HepG2 (cell line): ENCODE data around the gene METTL16. TPM values are rescaled to one million over a fixed set of nuclear protein-coding genes. Genes with fewer than 3 reads are reported as not detected.
A peak's percentile ranks its signal among the peaks of the same experiment; 100 is the strongest.

Experiments
- ATAC-seq: fragments of 200-7000 bp; cut with Tn5 transposase; 3 replicates; pipeline ENCODE4 v1.9.1; 2020; ENCODE audit warnings: mild to moderate bottlenecking, moderate library complexity
- BruUV-seq: library from RNA; stranded (reverse); fragments of 400-500 nt; replicated peaks from 2 replicates; lab custom pipeline; 2021; lab: Mats Ljungman, UMichigan
- CTCF ChIA-PET: fragments of 300-600 bp; formaldehyde crosslinking; extraction: SDS; loops from one replicate; lab custom pipeline; 2021; ENCODE audit warnings: low total read pairs, inconsistent platforms, low intra/inter-chr PET ratio; lab: Yijun Ruan, JAX
- POLR2A ChIA-PET: fragments of 350-600 bp; sonication (Branson Sonifier 250); formaldehyde crosslinking; loops from one replicate; lab custom pipeline; 2020; ENCODE audit warnings: antibody characterized with exemption, inconsistent platforms; lab: Yijun Ruan, JAX
- DNase-seq: peaks from one replicate; pipeline ENCODE4 v3.0.0-alpha.2; 2015; ENCODE audit warnings: low spot score
- FAIRE-seq: peaks from 3 replicates; lab custom pipeline; 2011; peaks lifted over from hg19 to GRCh38; lab: Jason Lieb, UNC
- H2AFZ ChIP-seq: one replicate; pipeline ENCODE4 v1.6.1; 2011; ENCODE audit warnings: low read length, inconsistent platforms
- H3K27ac ChIP-seq: fragments of 300-600 bp; 3 replicates; pipeline ENCODE4 v1.8.0; 2011; ENCODE audit warnings: mixed run types, mild to moderate bottlenecking, mixed read lengths, low read length, inconsistent platforms; ENCODE audit not compliant: insufficient read depth; ENCODE audit errors: extremely low read length
- H3K27me3 ChIP-seq, 2 experiments: fragments of 200-600 bp in 1 of 2; 2 replicates in 1 of 2; 3 replicates in 1 of 2; pipeline versions ENCODE4 v1.6.0 to v1.8.0; 2011; ENCODE audit warnings: low read length in 2 of 2, mild to moderate bottlenecking in 2 of 2, moderate library complexity in 2 of 2, inconsistent platforms in 1 of 2; ENCODE audit not compliant: insufficient read depth in 2 of 2, control insufficient read depth in 1 of 2
- H3K36me3 ChIP-seq, 2 experiments: fragments of 200-600 bp in 1 of 2; replicated peaks in 1 of 2; 2 replicates in 1 of 2; 3 replicates in 1 of 2; pipeline versions ENCODE4 v1.5.1 to v1.8.0; 2011; ENCODE audit warnings: low read length in 2 of 2, inconsistent platforms in 1 of 2; ENCODE audit not compliant: insufficient read depth in 2 of 2, control insufficient read depth in 1 of 2
- H3K4me1 ChIP-seq: 2 replicates; pipeline ENCODE4 v1.5.1; 2012; ENCODE audit warnings: low read length, inconsistent platforms; ENCODE audit not compliant: insufficient read depth
- H3K4me2 ChIP-seq: 2 replicates; pipeline ENCODE4 v1.6.0; 2011; ENCODE audit warnings: low read depth, low read length, inconsistent platforms
- H3K4me3 ChIP-seq, 3 experiments: fragments of 200-600 bp in 1 of 3; sonication (generic), shearing (Covaris generic) in 1 of 3; replicated peaks in 1 of 3; 2 replicates each; pipeline ENCODE4 v1.5.1; 2011 to 2016; ENCODE audit warnings: low read length in 3 of 3, inconsistent platforms in 2 of 3, low read depth in 2 of 3, mild to moderate bottlenecking in 2 of 3, control low read depth in 1 of 3, mixed read lengths in 1 of 3; ENCODE audit not compliant: insufficient read depth in 1 of 3
- H3K79me2 ChIP-seq: one replicate; pipeline ENCODE4 v1.6.1; 2011; ENCODE audit warnings: low read length, inconsistent platforms; ENCODE audit not compliant: insufficient read depth
- H3K9ac ChIP-seq: 2 replicates; pipeline ENCODE4 v1.6.0; 2011; ENCODE audit warnings: mild to moderate bottlenecking, low read depth, low read length, inconsistent platforms; ENCODE audit not compliant: insufficient read depth
- H3K9me3 ChIP-seq: 2 replicates; pipeline ENCODE4 v1.5.1; 2012; ENCODE audit warnings: mild to moderate bottlenecking, low read length
- H4K20me1 ChIP-seq: 2 replicates; pipeline ENCODE4 v1.6.0; 2011; ENCODE audit warnings: inconsistent platforms, mild to moderate bottlenecking, low read length, moderate library complexity; ENCODE audit not compliant: insufficient read depth
- RBM22 ChIP-seq: fragments of 200-400 bp; formaldehyde crosslinking; optimal IDR thresholded peaks from 2 replicates; pipeline ENCODE3; 2017; ENCODE audit warnings: mild to moderate bottlenecking, low read length, moderate library complexity
- RFX5 ChIP-seq: IDR thresholded peaks from 2 replicates; pipeline ENCODE4 v1.6.1; 2011; ENCODE audit warnings: low read depth, low read length, improper control_type of control experiment
- RXRB ChIP-seq: IDR thresholded peaks from 2 replicates; pipeline ENCODE4 v1.6.1; 2016; ENCODE audit warnings: borderline replicate concordance, missing genetic modification reagents, missing compliant biosample characterization
- SAP130 ChIP-seq: IDR thresholded peaks from 2 replicates; pipeline ENCODE4 v1.6.1; 2016; ENCODE audit warnings: low read depth
- SNAI1 ChIP-seq: sonication (generic); formaldehyde crosslinking; IDR thresholded peaks from 2 replicates; pipeline ENCODE4 v1.5.0; 2020; ENCODE audit warnings: mild to moderate bottlenecking, missing genetic modification reagents, borderline replicate concordance
- ZSCAN29 ChIP-seq: sonication (generic); formaldehyde crosslinking; conservative IDR thresholded peaks from 2 replicates; pipeline ENCODE4 v1.4.0; 2020; ENCODE audit warnings: mild to moderate bottlenecking, missing genetic modification reagents
- WGBS: methylation state at CpG from one replicate; pipeline ENCODE4 v1.1.6; 2017; ENCODE audit warnings: low lambda C conversion rate; 5-methylcytosine and 5-hydroxymethylcytosine counted together
- in situ Hi-C: cut with HindIII; loops from 2 replicates; pipeline ENCODE4 v1.10.0; 2017; ENCODE audit warnings: low pct_unique_long_range_greater_than_20kb; ENCODE audit not compliant: extremely low pct_ligation_motif_present
- intact Hi-C: fragments of 100-400 bp; cut with micrococcal nuclease; formaldehyde crosslinking; loops from one replicate; pipeline ENCODE4 v1.10.0; 2022; ENCODE audit not compliant: unreplicated experiment
- polyA plus RNA-seq, 8 experiments: library from polyadenylated mRNA; depleted of rRNA in 3 of 8; stranded (reverse) in 7 of 8; unstranded in 1 of 8; fragments of >200 nt; fragmentation: Illumina TruSeq in 4 of 8; extraction: Trizol in 4 of 8; gene quantifications; 2 replicates each; pipeline versions ENCODE4 v1.2.1 to v1.2.3, GENCODE V29; 2011 to 2016; ENCODE audit warnings: low read depth in 4 of 8, missing spikeins in 1 of 8, mixed read lengths in 1 of 8; ENCODE audit not compliant: insufficient read depth in 1 of 8
- total RNA-seq, 5 experiments: library from RNA; depleted of rRNA; stranded (reverse); fragments of >200 nt; fragmentation: Illumina TruSeq; extraction: Trizol; gene quantifications; 2 replicates each; pipeline ENCODE4 v1.2.3, GENCODE V29; 2016; ENCODE audit warnings: low read depth in 1 of 5
- TF ChIP-seq, protein P1 (sequence below): sonication (generic); formaldehyde crosslinking; IDR thresholded peaks from 2 replicates; pipeline ENCODE4 v1.4.0; 2020; ENCODE audit warnings: mild to moderate bottlenecking, missing genetic modification reagents, borderline replicate concordance
- TF ChIP-seq, protein P2 (sequence below): sonication (generic); formaldehyde crosslinking; IDR thresholded peaks from 2 replicates; pipeline ENCODE4 v1.4.0; 2020; ENCODE audit warnings: mild to moderate bottlenecking, missing genetic modification reagents
- TF ChIP-seq, protein P3 (sequence below): sonication (generic); formaldehyde crosslinking; IDR thresholded peaks from 2 replicates; pipeline ENCODE4 v1.4.0; 2020; ENCODE audit warnings: missing genetic modification reagents

Gene METTL16
- total and polyA plus RNA-seq, 2 of the 13 experiments (the other 11 are each of a cell fraction or from before 2014, with no cell fraction given): 11.6 to 18.5 TPM

GRCh38 chr17:2385240-2386210, 126.2 kb downstream of the METTL16 start:
- no peak overlapping the region for H3K4me3 ChIP-seq
- POLR2A ChIA-PET: interaction anchor here (0.7 to 1.9 kb wide), 2 partner anchors 13 to 16 kb away, joined by 3 to 7 read pairs; no protein-coding TSS in a partner anchor
- peak; percentile 22 for ATAC-seq
- TF ChIP-seq, protein P1, sequence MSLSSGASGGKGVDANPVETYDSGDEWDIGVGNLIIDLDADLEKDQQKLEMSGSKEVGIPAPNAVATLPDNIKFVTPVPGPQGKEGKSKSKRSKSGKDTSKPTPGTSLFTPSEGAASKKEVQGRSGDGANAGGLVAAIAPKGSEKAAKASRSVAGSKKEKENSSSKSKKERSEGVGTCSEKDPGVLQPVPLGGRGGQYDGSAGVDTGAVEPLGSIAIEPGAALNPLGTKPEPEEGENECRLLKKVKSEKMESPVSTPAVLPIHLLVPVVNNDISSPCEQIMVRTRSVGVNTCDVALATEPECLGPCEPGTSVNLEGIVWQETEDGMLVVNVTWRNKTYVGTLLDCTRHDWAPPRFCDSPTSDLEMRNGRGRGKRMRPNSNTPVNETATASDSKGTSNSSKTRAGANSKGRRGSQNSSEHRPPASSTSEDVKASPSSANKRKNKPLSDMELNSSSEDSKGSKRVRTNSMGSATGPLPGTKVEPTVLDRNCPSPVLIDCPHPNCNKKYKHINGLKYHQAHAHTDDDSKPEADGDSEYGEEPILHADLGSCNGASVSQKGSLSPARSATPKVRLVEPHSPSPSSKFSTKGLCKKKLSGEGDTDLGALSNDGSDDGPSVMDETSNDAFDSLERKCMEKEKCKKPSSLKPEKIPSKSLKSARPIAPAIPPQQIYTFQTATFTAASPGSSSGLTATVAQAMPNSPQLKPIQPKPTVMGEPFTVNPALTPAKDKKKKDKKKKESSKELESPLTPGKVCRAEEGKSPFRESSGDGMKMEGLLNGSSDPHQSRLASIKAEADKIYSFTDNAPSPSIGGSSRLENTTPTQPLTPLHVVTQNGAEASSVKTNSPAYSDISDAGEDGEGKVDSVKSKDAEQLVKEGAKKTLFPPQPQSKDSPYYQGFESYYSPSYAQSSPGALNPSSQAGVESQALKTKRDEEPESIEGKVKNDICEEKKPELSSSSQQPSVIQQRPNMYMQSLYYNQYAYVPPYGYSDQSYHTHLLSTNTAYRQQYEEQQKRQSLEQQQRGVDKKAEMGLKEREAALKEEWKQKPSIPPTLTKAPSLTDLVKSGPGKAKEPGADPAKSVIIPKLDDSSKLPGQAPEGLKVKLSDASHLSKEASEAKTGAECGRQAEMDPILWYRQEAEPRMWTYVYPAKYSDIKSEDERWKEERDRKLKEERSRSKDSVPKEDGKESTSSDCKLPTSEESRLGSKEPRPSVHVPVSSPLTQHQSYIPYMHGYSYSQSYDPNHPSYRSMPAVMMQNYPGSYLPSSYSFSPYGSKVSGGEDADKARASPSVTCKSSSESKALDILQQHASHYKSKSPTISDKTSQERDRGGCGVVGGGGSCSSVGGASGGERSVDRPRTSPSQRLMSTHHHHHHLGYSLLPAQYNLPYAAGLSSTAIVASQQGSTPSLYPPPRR (CRISPR knock-in tag): no peak
- TF ChIP-seq SAP130 (0 out of 2 replicates have a peak, but pooled peaks have one; percentile 11), RFX5 (no peak), SNAI1 (CRISPR knock-in tag) (no peak), RBM22 (peak; percentile 57), RXRB (CRISPR knock-in tag) (peak; percentile 11; the same call in 1 of the 2 replicates), ZSCAN29 (CRISPR knock-in tag) (no peak)
- TF ChIP-seq, protein P2, sequence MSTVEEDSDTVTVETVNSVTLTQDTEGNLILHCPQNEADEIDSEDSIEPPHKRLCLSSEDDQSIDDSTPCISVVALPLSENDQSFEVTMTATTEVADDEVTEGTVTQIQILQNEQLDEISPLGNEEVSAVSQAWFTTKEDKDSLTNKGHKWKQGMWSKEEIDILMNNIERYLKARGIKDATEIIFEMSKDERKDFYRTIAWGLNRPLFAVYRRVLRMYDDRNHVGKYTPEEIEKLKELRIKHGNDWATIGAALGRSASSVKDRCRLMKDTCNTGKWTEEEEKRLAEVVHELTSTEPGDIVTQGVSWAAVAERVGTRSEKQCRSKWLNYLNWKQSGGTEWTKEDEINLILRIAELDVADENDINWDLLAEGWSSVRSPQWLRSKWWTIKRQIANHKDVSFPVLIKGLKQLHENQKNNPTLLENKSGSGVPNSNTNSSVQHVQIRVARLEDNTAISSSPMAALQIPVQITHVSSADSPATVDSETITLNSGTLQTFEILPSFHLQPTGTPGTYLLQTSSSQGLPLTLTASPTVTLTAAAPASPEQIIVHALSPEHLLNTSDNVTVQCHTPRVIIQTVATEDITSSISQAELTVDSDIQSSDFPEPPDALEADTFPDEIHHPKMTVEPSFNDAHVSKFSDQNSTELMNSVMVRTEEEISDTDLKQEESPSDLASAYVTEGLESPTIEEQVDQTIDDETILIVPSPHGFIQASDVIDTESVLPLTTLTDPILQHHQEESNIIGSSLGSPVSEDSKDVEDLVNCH (CRISPR knock-in tag): no peak
- TF ChIP-seq, protein P3, sequence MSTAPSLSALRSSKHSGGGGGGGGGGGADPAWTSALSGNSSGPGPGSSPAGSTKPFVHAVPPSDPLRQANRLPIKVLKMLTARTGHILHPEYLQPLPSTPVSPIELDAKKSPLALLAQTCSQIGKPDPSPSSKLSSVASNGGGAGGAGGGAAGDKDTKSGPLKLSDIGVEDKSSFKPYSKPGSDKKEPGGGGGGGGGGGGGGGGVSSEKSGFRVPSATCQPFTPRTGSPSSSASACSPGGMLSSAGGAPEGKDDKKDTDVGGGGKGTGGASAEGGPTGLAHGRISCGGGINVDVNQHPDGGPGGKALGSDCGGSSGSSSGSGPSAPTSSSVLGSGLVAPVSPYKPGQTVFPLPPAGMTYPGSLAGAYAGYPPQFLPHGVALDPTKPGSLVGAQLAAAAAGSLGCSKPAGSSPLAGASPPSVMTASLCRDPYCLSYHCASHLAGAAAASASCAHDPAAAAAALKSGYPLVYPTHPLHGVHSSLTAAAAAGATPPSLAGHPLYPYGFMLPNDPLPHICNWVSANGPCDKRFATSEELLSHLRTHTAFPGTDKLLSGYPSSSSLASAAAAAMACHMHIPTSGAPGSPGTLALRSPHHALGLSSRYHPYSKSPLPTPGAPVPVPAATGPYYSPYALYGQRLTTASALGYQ (CRISPR knock-in tag): no peak

More at GRCh38 chr17:2385240-2386210, 126.2 kb downstream of the METTL16 start:
- in situ Hi-C loops (no loop called here), intact Hi-C loops (no loop called here)
- Histone ChIP-seq H2AFZ (no peak overlapping the region), H3K27ac (no peak overlapping the region), H3K27me3 (no peaks in the 10 kb centered on the region), H3K9ac (0 out of 2 replicates have a peak overlapping the region, but pooled peaks have one; percentile 15), H3K9me3 (no peaks in the 10 kb centered on the region), H3K36me3 (peaks cover 5 to 15% of the 10 kb centered on the region in 2 experiments; a peak in 2 of 5 replicates), H4K20me1 (peaks cover 6% of the 10 kb centered on the region; the same call in 1 of the 2 replicates), H3K79me2 (peaks cover 1% of the 10 kb centered on the region), H3K4me2 (no peak overlapping the region), H3K4me1 (peaks cover 27% of the 10 kb centered on the region)
- CTCF ChIA-PET: no interaction called here
- BruUV-seq: no TSS peak
- WGBS: 74% methylated on average over 13 of the region's 18 CpGs
- FAIRE-seq: no peak
- DNase-seq: no peak
